BJ (cell line): ENCODE results near the gene ITGAV. TPM values are rescaled to one million over a fixed set of nuclear protein-coding genes. Genes with fewer than 3 reads are reported as not detected.

Source experiments
- CTCF ChIA-PET: fragments of 350-600 bp; formaldehyde crosslinking; extraction: SDS; loops from one replicate; lab custom pipeline; 2021; ENCODE audit warnings: antibody characterized with exemption, inconsistent platforms; lab: Yijun Ruan, JAX
- POLR2A ChIA-PET: fragments of 300-600 bp; sonication (Branson Sonifier 250); formaldehyde crosslinking; extraction: SDS; loops from one replicate; lab custom pipeline; 2021; ENCODE audit warnings: antibody characterized with exemption; lab: Charles Lee
- DNase-seq: peaks from one replicate; pipeline ENCODE4 v3.0.0-alpha.2; 2011; ENCODE audit warnings: low read depth
- H3K27me3 ChIP-seq: 2 replicates; pipeline ENCODE4 v1.6.0; 2011; ENCODE audit warnings: low read length; ENCODE audit not compliant: control insufficient read depth, insufficient read depth
- H3K36me3 ChIP-seq: 2 replicates; pipeline ENCODE4 v1.5.1; 2011; ENCODE audit warnings: low read length; ENCODE audit not compliant: control insufficient read depth, insufficient read depth
- H3K4me3 ChIP-seq: 2 replicates; pipeline ENCODE4 v1.5.1; 2011; ENCODE audit warnings: low read depth, mild to moderate bottlenecking, control low read depth, low read length
- polyA plus RNA-seq: library from polyadenylated mRNA; depleted of rRNA; stranded (reverse); fragments of >200 nt; gene quantifications from 2 replicates; pipeline ENCODE4 v1.2.3, GENCODE V29; 2011
- TF ChIP-seq, protein P1 (sequence below): IDR thresholded peaks from 2 replicates; pipeline ENCODE4 v1.5.1; 2011; ENCODE audit warnings: low read depth, mild to moderate bottlenecking, control low read depth, inconsistent platforms, low read length, moderate library complexity; ENCODE audit not compliant: insufficient read depth

ITGAV gene
- polyA plus RNA-seq, 1 experiment: 103 TPM

DNA sequence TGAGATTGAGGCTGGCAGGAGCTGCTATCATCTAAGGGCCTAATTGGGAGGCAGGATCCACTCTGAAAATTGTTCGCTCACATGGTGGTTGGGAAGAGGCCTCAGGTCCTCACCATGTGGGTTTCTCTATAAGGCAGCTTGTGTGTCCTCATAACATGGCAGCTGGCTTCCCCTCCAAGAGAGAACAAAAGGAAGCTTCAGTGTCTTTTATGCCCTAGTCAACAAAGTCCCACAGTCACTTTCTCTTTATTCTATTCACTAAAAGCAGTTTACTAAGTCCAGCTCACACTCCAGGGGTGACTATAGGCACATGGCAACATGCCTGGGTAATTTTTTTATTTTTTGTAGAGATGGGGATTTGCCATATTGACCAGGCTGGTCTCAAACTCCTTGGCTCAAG is 5.8 kb upstream of the ITGAV start:
- POLR2A ChIA-PET: no interaction called here
- DNase-seq: no peak
- no peaks in the 10 kb centered on the region for H3K27me3 ChIP-seq
- CTCF ChIA-PET: no interaction called here
- TF ChIP-seq, protein P1, sequence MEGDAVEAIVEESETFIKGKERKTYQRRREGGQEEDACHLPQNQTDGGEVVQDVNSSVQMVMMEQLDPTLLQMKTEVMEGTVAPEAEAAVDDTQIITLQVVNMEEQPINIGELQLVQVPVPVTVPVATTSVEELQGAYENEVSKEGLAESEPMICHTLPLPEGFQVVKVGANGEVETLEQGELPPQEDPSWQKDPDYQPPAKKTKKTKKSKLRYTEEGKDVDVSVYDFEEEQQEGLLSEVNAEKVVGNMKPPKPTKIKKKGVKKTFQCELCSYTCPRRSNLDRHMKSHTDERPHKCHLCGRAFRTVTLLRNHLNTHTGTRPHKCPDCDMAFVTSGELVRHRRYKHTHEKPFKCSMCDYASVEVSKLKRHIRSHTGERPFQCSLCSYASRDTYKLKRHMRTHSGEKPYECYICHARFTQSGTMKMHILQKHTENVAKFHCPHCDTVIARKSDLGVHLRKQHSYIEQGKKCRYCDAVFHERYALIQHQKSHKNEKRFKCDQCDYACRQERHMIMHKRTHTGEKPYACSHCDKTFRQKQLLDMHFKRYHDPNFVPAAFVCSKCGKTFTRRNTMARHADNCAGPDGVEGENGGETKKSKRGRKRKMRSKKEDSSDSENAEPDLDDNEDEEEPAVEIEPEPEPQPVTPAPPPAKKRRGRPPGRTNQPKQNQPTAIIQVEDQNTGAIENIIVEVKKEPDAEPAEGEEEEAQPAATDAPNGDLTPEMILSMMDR: no peak
- H3K36me3 ChIP-seq: no peaks in the 10 kb centered on the region
- H3K4me3 ChIP-seq: no peak overlapping the region

DNA sequence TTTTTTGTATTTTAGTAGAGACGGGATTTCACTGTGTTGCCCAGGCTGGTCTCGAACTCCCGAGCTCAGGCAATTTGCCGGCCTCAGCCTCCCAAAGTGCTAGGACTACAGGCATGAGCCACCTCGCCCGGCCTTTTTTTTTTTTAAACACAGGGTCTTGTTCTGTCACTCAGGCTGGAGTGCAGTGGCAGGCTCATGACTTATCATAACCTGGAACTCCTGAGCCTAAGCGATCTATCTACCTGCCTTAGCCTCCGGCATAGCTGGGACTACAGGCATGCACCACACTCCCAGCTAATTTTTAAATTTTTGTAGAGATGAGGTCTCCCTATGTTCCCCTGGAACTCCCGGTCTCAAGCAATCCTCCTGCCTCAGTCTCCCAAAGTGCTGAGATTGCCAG is 1.4 kb upstream of the ITGAV start:
- ChIA-PET CTCF (interaction anchor here (0.7 kb wide), 1 partner anchor 84 kb away, joined by 3 read pairs; no protein-coding TSS in a partner anchor), POLR2A (no interaction called here)
- Histone ChIP-seq H3K4me3 (no peak overlapping the region), H3K36me3 (no peaks in the 10 kb centered on the region), H3K27me3 (no peaks in the 10 kb centered on the region)
- DNase-seq: no peak
- TF ChIP-seq, protein P1: no peak

DNA sequence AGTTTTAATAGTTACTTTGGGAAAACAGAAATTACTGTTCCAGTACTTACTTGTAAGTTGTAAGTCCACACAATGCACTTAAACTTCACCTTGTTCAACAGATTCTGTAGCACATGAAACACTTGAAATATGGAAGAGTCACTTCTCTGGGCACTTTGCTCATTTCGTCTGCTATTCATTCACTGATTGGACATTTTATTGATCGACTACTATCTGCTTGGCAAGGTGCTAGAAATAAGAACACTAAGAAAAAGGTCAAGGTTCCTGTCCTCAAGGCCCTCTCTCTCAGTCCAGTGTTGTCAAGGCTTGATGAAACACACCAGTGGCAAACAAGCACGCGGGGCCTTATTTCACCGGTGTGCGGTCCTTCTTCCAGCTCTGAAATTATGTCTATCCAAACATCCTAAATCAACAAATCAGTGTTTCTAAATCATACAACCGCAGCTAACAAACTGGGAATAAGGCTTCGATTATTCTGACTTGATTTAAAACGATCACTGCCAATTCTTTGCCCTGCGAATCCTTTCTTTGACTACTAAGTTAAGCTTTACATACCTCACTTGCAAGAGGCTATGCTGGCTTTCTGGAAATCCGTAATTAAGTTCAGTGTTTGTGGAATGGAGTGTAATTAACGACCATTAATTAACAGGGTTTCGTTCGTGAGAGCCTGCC is 780 bp upstream of the ITGAV start:
- POLR2A ChIA-PET: no interaction called here

DNA sequence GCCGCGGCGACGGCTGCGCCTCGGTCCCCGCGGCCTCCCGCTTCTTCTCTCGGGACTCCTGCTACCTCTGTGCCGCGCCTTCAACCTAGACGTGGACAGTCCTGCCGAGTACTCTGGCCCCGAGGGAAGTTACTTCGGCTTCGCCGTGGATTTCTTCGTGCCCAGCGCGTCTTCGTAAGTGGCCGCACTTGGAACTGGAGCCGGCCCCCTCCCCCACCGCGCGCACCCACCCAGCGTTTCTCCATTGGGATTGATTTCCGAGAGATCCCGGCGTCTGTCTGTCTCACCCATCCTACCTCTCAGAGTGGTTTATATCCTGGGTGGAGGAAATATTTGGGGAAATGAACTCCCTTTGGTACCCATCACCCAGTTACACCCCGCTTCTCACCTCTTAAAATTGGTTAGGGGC is 498 bp downstream of the ITGAV start:
- Histone ChIP-seq H3K36me3 (no peaks in the 10 kb centered on the region), H3K27me3 (no peaks in the 10 kb centered on the region), H3K4me3 (peak overlapping the region; percentile 73)
- TF ChIP-seq, protein P1: no peak
- ChIA-PET POLR2A (interaction anchor here (0.6 kb wide), 1 partner anchor 12 kb away, joined by 3 read pairs; no protein-coding TSS in a partner anchor), CTCF (interaction anchor here (1.7 kb wide), 1 partner anchor 87 kb away, joined by 8 read pairs; no protein-coding TSS in a partner anchor)
- no peak for DNase-seq

More for the DNA sequence above, 780 bp upstream of the ITGAV start:
- peak overlapping the region; percentile 73 for H3K4me3 ChIP-seq
- no peaks in the 10 kb centered on the region for H3K27me3 ChIP-seq
- no peak for DNase-seq
- TF ChIP-seq, protein P1: no peak
- CTCF ChIA-PET: interaction anchor here (0.6 to 1.7 kb wide), 2 partner anchors 19 to 85 kb away, joined by 6 to 8 read pairs; no protein-coding TSS in a partner anchor
- no peaks in the 10 kb centered on the region for H3K36me3 ChIP-seq

DNA sequence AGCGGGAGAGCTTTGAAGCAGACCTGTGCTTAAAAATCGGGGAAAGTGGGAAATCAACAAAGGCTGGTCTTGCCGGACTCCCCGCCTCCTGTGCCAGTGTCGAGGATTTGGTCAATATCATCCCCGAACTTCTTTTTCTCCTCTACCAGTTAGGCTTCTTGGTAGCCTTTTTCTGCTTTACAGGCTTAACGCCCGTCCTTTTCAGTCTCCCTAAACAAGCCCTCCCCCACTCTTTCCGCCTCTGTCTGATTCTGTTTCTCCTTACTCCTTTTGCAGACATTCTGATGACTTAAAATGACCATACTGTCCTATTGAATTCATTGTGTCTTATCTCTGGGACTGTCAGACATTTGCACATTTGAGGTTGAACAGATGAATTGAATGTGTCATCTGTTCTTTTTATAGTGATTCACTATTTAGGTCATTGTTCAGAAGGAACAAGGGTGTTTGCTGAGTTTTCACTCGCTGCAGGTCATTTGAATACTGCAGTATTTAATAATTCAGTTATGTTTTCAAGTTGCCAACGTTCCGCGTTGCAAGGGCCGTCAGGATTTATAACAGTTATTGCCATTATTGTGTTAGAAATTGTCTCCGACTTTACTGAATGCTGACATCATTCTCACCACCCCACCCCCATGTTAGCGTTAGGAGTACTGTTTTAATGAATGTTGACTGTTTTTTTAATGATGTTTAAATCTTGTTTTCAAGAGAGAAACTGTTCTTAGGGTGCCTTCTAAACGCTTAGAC is 1.1 kb downstream of the ITGAV start:
- TF ChIP-seq, protein P1: no peak
- CTCF ChIA-PET: no interaction called here
- DNase-seq: no peak

More for the DNA sequence above, 1.1 kb downstream of the ITGAV start:
- H3K27me3 ChIP-seq: no peaks in the 10 kb centered on the region
- H3K36me3 ChIP-seq: no peaks in the 10 kb centered on the region
- H3K4me3 ChIP-seq: peak overlapping the region; percentile 73
- POLR2A ChIA-PET: no interaction called here
